Upper lobe of left lung (tissue), 6 donors: Measurements from ENCODE around the gene PDPK1. TPM values are rescaled to one million over a fixed set of nuclear protein-coding genes. Genes with fewer than 3 reads are reported as not detected.
A peak's percentile ranks its signal among the peaks of the same experiment; 100 is the strongest.

ENCODE experiments used
- ATAC-seq, 2 donors: fragments of 200-7000 bp; cut with Tn5 transposase; one replicate each; pipeline ENCODE4 v1.9.1; 2022; ENCODE audit warnings: mild to moderate bottlenecking in 2 of 2, moderate library complexity in 2 of 2; ENCODE audit not compliant: low FRiP score in 2 of 2
- DNase-seq, 2 donors: peaks; one replicate each; pipeline ENCODE4 v3.0.0-alpha.2; 2019 to 2020
- H3K27ac ChIP-seq, 4 donors: fragments of 200-600 bp; sonication (generic); one replicate each; pipeline ENCODE4 v1.5.1; 2016 to 2019
- H3K27me3 ChIP-seq, 4 donors: fragments of 200-600 bp; sonication (generic); one replicate each; pipeline ENCODE4 v1.5.1; 2017 to 2019
- H3K36me3 ChIP-seq, 4 donors: fragments of 200-600 bp; sonication (generic); one replicate each; pipeline ENCODE4 v1.5.1; 2016 to 2019
- H3K4me1 ChIP-seq, 4 donors: fragments of 200-600 bp; sonication (generic); one replicate each; pipeline ENCODE4 v1.5.1; 2018 to 2019
- H3K4me3 ChIP-seq, 4 donors: fragments of 200-600 bp; sonication (generic); one replicate each; pipeline ENCODE4 v1.5.1; 2017 to 2019; ENCODE audit warnings: mild to moderate bottlenecking in 2 of 4, moderate library complexity in 1 of 4
- H3K9me3 ChIP-seq, 4 donors: fragments of 200-600 bp; sonication (generic); one replicate each; pipeline ENCODE4 v1.5.1; 2018 to 2019
- CTCF ChIP-seq, 6 experiments: fragments of 450-650 bp in 4 of 6; fragments of 200-600 bp in 2 of 6; sonication (generic) in 2 of 6; IDR thresholded peaks; one replicate each; pipeline ENCODE4 v1.5.1; 2016 to 2019; ENCODE audit warnings: antibody characterized with exemption in 6 of 6
- EP300 ChIP-seq, 4 donors: sonication (generic); formaldehyde crosslinking; IDR thresholded peaks; one replicate each; pipeline ENCODE4 v1.5.1; 2017; ENCODE audit warnings: antibody characterized with exemption in 4 of 4, control low read depth in 2 of 4
- POLR2A ChIP-seq, 4 donors: fragments of 450-650 bp; IDR thresholded peaks; one replicate each; pipeline ENCODE4 v1.5.1; 2016 to 2017; ENCODE audit warnings: antibody characterized with exemption in 4 of 4, mild to moderate bottlenecking in 2 of 4
- POLR2AphosphoS5 ChIP-seq, 2 donors: sonication (generic); formaldehyde crosslinking; IDR thresholded peaks; one replicate each; pipeline ENCODE4 v1.5.1; 2017; ENCODE audit warnings: antibody characterized with exemption in 2 of 2
- WGBS, 2 donors: methylation state at CpG; one replicate each; pipeline ENCODE4 v1.1.5; 2017 to 2018; 5-methylcytosine and 5-hydroxymethylcytosine counted together
- total RNA-seq, 6 donors: library from RNA; depleted of rRNA in 4 of 6; stranded (reverse); fragments of >200 nt in 4 of 6; gene quantifications; one replicate each; pipeline versions ENCODE4 v1.1.0 to v1.2.1, GENCODE V29; 2016 to 2021
- donor health status: DM: no; HTN: no; CAD: no; lungs with moderate emphysema.
- donor health status: DM: no; HTN: yes; CAD: no; lungs with severe emphysema.

PDPK1 gene
- total RNA-seq, 6 donors from 2014 or later: 39.4 to 83.1 (median 67.2) TPM

GRCh38 chr16:2518823-2519710 lies 18.8 kb upstream of the PDPK1 start:
- TF ChIP-seq EP300 (IDR thresholded peaks at IDR 0.05) (no peak), POLR2A (IDR thresholded peaks at IDR 0.05) (no peak), CTCF (IDR thresholded peaks at IDR 0.05) (peak in 1 of 6 experiments; percentile 11), POLR2AphosphoS5 (IDR thresholded peaks at IDR 0.05) (no peak)
- Histone ChIP-seq H3K4me3 (peak overlapping the region in 3 of 4 donors; percentile 73 to 91 (median 73)), H3K4me1 (peaks cover 60 to 73% (median 61%) of the 10 kb centered on the region in 4 donors), H3K9me3 (no peaks in the 10 kb centered on the region), H3K36me3 (peaks cover 0 to 28% (median 15%) of the 10 kb centered on the region in 4 donors), H3K27ac (peak overlapping the region; percentile 98 to 100 (median 99)), H3K27me3 (no peaks in the 10 kb centered on the region)
- peak; percentile 37 to 86 for DNase-seq
- ATAC-seq: no peak
- 80% methylated on average over 25 to 39 of the region's 39 CpGs for WGBS, 2 donors

GRCh38 chr16:2519711-2520080 lies 18.1 kb upstream of the PDPK1 start:
- whole genome bisulfite sequencing, 2 donors: 44 to 74% methylated on average over 19 to 22 of the region's 22 CpGs

GRCh38 chr16:2520097-2520783 lies 17.6 kb upstream of the PDPK1 start, which contains the start of gene AMDHD2:
TSS of gene AMDHD2 (plus strand) at chr16:2520371. CDS start at chr16:2520459, 88 bp downstream.
- TF ChIP-seq POLR2AphosphoS5 (IDR thresholded peaks at IDR 0.05) (peak; percentile 78 to 89), POLR2A (IDR thresholded peaks at IDR 0.05) (peak in 1 of 4 donors; percentile 76), EP300 (IDR thresholded peaks at IDR 0.05) (peak in 1 of 4 donors; percentile 83), CTCF (IDR thresholded peaks at IDR 0.05) (no peak)
- Histone ChIP-seq H3K36me3 (peaks cover 0 to 39% (median 26%) of the 10 kb centered on the region in 4 donors), H3K27me3 (no peaks in the 10 kb centered on the region), H3K4me1 (peaks cover 56 to 67% (median 57%) of the 10 kb centered on the region in 4 donors), H3K4me3 (peak within 1 kb of the TSS; percentile 61 to 91 (median 73)), H3K9me3 (no peaks in the 10 kb centered on the region), H3K27ac (peak within 1 kb of the TSS; percentile 82 to 99 (median 98))
- ATAC-seq: peak; percentile 54 to 85
- 0 to 2% methylated on average over 9 to 33 of the region's 83 CpGs for WGBS, 2 donors
- DNase-seq: peak; percentile 92 to 99

More at GRCh38 chr16:2519711-2520080, 18.1 kb upstream of the PDPK1 start:
- Histone ChIP-seq H3K4me1 (peaks cover 60 to 72% (median 61%) of the 10 kb centered on the region in 4 donors), H3K9me3 (no peaks in the 10 kb centered on the region), H3K27me3 (no peaks in the 10 kb centered on the region), H3K36me3 (peaks cover 0 to 34% (median 21%) of the 10 kb centered on the region in 4 donors), H3K4me3 (peak overlapping the region in 3 of 4 donors; percentile 73 to 91 (median 73)), H3K27ac (peak overlapping the region; percentile 82 to 99 (median 98))
- no peak for ATAC-seq
- peak; percentile 26 to 89 for DNase-seq
- no peak for TF ChIP-seq CTCF (IDR thresholded peaks at IDR 0.05)

GRCh38 chr16:2520784-2521531 lies 16.9 kb upstream of the PDPK1 start:
- H3K27me3 ChIP-seq: no peaks in the 10 kb centered on the region
- H3K4me1 ChIP-seq: peaks cover 49 to 66% (median 53%) of the 10 kb centered on the region in 4 donors
- no peaks in the 10 kb centered on the region for H3K9me3 ChIP-seq
- 29 to 33% methylated on average over 18 to 38 of the region's 41 CpGs for WGBS, 2 donors
- DNase-seq (peak; percentile 61 to 90), ATAC-seq (peak; percentile 1 to 19)
- peak overlapping the region; percentile 48 to 99 (median 90) for H3K27ac ChIP-seq
- H3K4me3 ChIP-seq: peak overlapping the region; percentile 61 to 91 (median 73)
- peaks cover 0 to 43% (median 30%) of the 10 kb centered on the region in 4 donors for H3K36me3 ChIP-seq
- TF ChIP-seq CTCF (IDR thresholded peaks at IDR 0.05): no peak
- TF ChIP-seq EP300 (IDR thresholded peaks at IDR 0.05): no peak
- TF ChIP-seq POLR2AphosphoS5 (IDR thresholded peaks at IDR 0.05): no peak
- TF ChIP-seq POLR2A (IDR thresholded peaks at IDR 0.05): no peak
